Vagina (tissue), 2 donors: ENCODE results near the gene DLG3. TPM values are rescaled to one million over a fixed set of nuclear protein-coding genes. Genes with fewer than 3 reads are reported as not detected.

Source experiments
- DNase-seq, 2 donors: peaks; one replicate each; pipeline ENCODE4 v3.0.0-alpha.2; 2017; ENCODE audit errors: extremely low spot score in 2 of 2
- H3K27ac ChIP-seq: fragments of 200-600 bp; sonication (generic); one replicate; pipeline ENCODE4 v1.5.1; 2019
- H3K27me3 ChIP-seq: fragments of 200-600 bp; sonication (generic); one replicate; pipeline ENCODE4 v1.5.1; 2019
- H3K36me3 ChIP-seq, 2 donors: fragments of 200-600 bp; sonication (generic); one replicate each; pipeline ENCODE4 v1.5.1; 2017 to 2019
- H3K4me1 ChIP-seq: fragments of 200-600 bp; sonication (generic); one replicate; pipeline ENCODE4 v1.5.1; 2019
- H3K4me3 ChIP-seq, 2 donors: fragments of 200-600 bp; sonication (generic); 1 replicate in 1 of 2; 2 replicates in 1 of 2; pipeline ENCODE4 v1.5.1; 2016 to 2019
- H3K9me3 ChIP-seq: fragments of 200-600 bp; sonication (generic); one replicate; pipeline ENCODE4 v1.5.1; 2019
- POLR2A ChIP-seq, 2 donors: fragments of 450-650 bp; IDR thresholded peaks; one replicate each; pipeline ENCODE4 v1.6.1; 2017; ENCODE audit warnings: antibody characterized with exemption in 2 of 2, mild to moderate bottlenecking in 2 of 2, moderate library complexity in 2 of 2
- POLR2AphosphoS5 ChIP-seq, 2 donors: sonication (generic); formaldehyde crosslinking; IDR thresholded peaks; one replicate each; pipeline ENCODE4 v1.9.0; 2017; ENCODE audit warnings: antibody characterized with exemption in 2 of 2, mild to moderate bottlenecking in 2 of 2, low read depth in 1 of 2; ENCODE audit not compliant: insufficient read depth in 1 of 2
- intact Hi-C: fragments of 100-400 bp; cut with DNase I; formaldehyde crosslinking; loops from one replicate; pipeline ENCODE4 v1.15.1; 2023
- small RNA-seq: library from RNA; depleted of rRNA; stranded (forward); fragments of <200 nt; gene quantifications from one replicate; pipeline ENCODE3, GENCODE V24; 2016
- total RNA-seq: library from RNA; depleted of rRNA; stranded (reverse); fragments of >200 nt; gene quantifications from one replicate; pipeline ENCODE4 v1.2.3, GENCODE V29; 2016
- TF ChIP-seq, protein P1 (sequence below), 3 experiments: fragments of 450-650 bp in 2 of 3; fragments of 200-600 bp in 1 of 3; sonication (generic) in 1 of 3; IDR thresholded peaks; one replicate each; pipeline ENCODE4 v1.5.1; 2017 to 2019; ENCODE audit warnings: antibody characterized with exemption in 3 of 3, mild to moderate bottlenecking in 2 of 3, moderate library complexity in 2 of 3

DLG3 gene
- total RNA-seq, 1 donor from 2014 or later: 27.0 TPM

DNA sequence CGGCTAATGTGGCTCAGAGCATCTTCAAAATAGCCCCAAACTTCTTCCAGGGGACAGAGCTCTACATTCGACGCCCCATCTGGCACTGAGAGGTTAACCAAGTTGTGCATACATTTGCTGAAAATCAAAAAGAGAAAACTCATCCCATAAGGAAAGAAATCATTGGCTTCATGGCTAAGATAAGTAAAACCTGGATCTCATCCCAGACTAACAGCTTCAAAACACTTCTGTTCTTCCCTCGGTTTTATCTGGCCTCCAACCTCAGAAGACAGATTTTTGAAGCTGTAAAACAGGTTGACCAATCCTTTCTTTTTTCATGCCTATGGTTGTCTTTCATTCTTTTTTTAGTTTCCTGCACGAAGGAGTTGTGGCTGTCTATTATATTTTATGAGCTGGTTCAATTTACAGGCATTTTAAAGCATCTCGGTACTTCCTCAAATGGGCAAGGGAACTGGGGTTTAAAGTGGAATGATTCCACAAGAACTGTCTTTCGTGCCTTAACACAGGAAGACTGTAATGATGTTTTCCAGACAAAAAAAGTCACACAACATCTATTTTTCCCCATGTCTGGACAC, 107.6 kb downstream of the DLG3 start:
- Histone ChIP-seq H3K9me3 (no peaks in the 10 kb centered on the region), H3K27me3 (no peaks in the 10 kb centered on the region), H3K27ac (no peak overlapping the region), H3K4me3 (no peak overlapping the region), H3K4me1 (no peaks in the 10 kb centered on the region), H3K36me3 (no peaks in the 10 kb centered on the region)
- intact Hi-C loops: no loop called here
- no peak for DNase-seq
- TF ChIP-seq, protein P1, sequence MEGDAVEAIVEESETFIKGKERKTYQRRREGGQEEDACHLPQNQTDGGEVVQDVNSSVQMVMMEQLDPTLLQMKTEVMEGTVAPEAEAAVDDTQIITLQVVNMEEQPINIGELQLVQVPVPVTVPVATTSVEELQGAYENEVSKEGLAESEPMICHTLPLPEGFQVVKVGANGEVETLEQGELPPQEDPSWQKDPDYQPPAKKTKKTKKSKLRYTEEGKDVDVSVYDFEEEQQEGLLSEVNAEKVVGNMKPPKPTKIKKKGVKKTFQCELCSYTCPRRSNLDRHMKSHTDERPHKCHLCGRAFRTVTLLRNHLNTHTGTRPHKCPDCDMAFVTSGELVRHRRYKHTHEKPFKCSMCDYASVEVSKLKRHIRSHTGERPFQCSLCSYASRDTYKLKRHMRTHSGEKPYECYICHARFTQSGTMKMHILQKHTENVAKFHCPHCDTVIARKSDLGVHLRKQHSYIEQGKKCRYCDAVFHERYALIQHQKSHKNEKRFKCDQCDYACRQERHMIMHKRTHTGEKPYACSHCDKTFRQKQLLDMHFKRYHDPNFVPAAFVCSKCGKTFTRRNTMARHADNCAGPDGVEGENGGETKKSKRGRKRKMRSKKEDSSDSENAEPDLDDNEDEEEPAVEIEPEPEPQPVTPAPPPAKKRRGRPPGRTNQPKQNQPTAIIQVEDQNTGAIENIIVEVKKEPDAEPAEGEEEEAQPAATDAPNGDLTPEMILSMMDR (IDR thresholded peaks at IDR 0.05): no peak

GRCh38 chrX:70553516-70553915, 108.9 kb downstream of the DLG3 start:
- Histone ChIP-seq H3K9me3 (no peaks in the 10 kb centered on the region), H3K27ac (no peak overlapping the region), H3K36me3 (no peaks in the 10 kb centered on the region), H3K4me3 (no peak overlapping the region), H3K27me3 (no peaks in the 10 kb centered on the region), H3K4me1 (no peaks in the 10 kb centered on the region)
- intact Hi-C loops: no loop called here
- TF ChIP-seq POLR2AphosphoS5 (IDR thresholded peaks at IDR 0.05; ENCODE audit: insufficient read depth in 1 of 2, low read depth in 1 of 2) (no peak), POLR2A (IDR thresholded peaks at IDR 0.05) (no peak)
- TF ChIP-seq, protein P1 (IDR thresholded peaks at IDR 0.05): no peak
- DNase-seq: no peak

GRCh38 chrX:70554081-70554480, 109.4 kb downstream of the DLG3 start:
- TF ChIP-seq POLR2A (IDR thresholded peaks at IDR 0.05): no peak
- TF ChIP-seq, protein P1 (IDR thresholded peaks at IDR 0.05): no peak
- TF ChIP-seq POLR2AphosphoS5 (IDR thresholded peaks at IDR 0.05; ENCODE audit: insufficient read depth in 1 of 2, low read depth in 1 of 2): no peak
- Histone ChIP-seq H3K4me3 (no peak overlapping the region), H3K4me1 (no peaks in the 10 kb centered on the region), H3K27ac (no peak overlapping the region), H3K27me3 (no peaks in the 10 kb centered on the region), H3K9me3 (no peaks in the 10 kb centered on the region), H3K36me3 (no peaks in the 10 kb centered on the region)
- intact Hi-C loops: no loop called here
- DNase-seq: no peak

DNA sequence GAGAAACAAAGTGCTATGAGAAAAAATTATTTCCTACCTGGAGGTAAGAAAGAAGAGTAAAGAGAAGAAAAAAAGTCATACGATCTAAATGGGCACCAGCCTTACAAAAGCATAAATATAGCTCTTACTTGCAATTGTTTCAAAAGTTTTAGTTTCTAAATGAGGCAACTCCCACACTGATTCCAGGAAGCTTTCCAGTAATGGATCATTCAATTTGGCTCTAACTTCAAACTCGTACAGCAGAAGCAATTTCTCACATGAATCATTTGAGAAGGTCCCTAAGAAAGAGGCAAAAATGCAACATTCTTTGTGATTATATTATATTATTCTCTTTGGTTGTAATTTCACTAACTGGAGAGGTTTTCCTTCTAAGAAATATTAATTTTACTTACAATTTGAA, 109.9 kb downstream of the DLG3 start:
- H3K4me1 ChIP-seq: no peaks in the 10 kb centered on the region
- H3K9me3 ChIP-seq: no peaks in the 10 kb centered on the region
- H3K27me3 ChIP-seq: no peaks in the 10 kb centered on the region
- TF ChIP-seq POLR2A (IDR thresholded peaks at IDR 0.05): no peak
- TF ChIP-seq POLR2AphosphoS5 (IDR thresholded peaks at IDR 0.05; ENCODE audit: insufficient read depth in 1 of 2, low read depth in 1 of 2): no peak
- TF ChIP-seq, protein P1 (IDR thresholded peaks at IDR 0.05): no peak
- no peak for DNase-seq
- no peak overlapping the region for H3K4me3 ChIP-seq
- intact Hi-C loops: no loop called here
- no peak overlapping the region for H3K27ac ChIP-seq
- H3K36me3 ChIP-seq: no peaks in the 10 kb centered on the region

DNA sequence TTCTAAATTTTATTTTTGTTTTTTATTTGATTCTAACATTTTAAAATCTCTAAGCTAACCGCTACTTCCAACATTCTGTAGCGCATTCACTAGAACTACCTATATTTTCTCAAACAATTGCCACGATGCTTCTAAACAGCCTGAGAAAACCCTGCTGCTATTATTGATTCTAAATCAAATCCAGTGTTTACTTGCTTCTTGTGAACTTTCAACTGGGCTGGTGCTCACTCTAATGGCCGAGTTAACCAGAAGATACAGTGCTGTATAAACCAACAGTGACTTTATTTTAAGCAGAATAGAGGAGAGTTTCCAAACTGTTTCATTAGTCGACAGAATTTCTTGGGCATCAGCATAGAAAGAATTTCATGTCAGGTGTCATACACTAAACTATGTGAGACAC, 110.3 kb downstream of the DLG3 start:
- intact Hi-C loops: no loop called here
- no peak for DNase-seq
- no peaks in the 10 kb centered on the region for H3K9me3 ChIP-seq
- H3K4me3 ChIP-seq: no peak overlapping the region
- no peak for TF ChIP-seq POLR2A (IDR thresholded peaks at IDR 0.05)
- TF ChIP-seq, protein P1 (IDR thresholded peaks at IDR 0.05): no peak
- no peak for TF ChIP-seq POLR2AphosphoS5 (IDR thresholded peaks at IDR 0.05; ENCODE audit: insufficient read depth in 1 of 2, low read depth in 1 of 2)
- H3K27me3 ChIP-seq: no peaks in the 10 kb centered on the region
- H3K36me3 ChIP-seq: no peaks in the 10 kb centered on the region
- no peak overlapping the region for H3K27ac ChIP-seq
- H3K4me1 ChIP-seq: no peaks in the 10 kb centered on the region

Small RNAs within 50 kb of the gene (small RNA-seq; reads per million reads assigned to genes)
- gene RNU4-81P (not detected), gene RNY4P23 (3.9 reads per million, percentile 81 among the genes with 10 or more reads in this experiment)

Other genes starting within 250 kb of the DLG3 start
- not detected for gene AWAT1, start 210.2 kb upstream of the DLG3 start, total RNA-seq
- not detected for gene P2RY4, start 184.6 kb upstream of the DLG3 start, total RNA-seq
- gene ARR3, start 176.5 kb upstream of the DLG3 start, total RNA-seq: not detected
- not detected for gene RAB41, start 162.7 kb upstream of the DLG3 start, total RNA-seq
- gene PDZD11, start 154.9 kb upstream of the DLG3 start, total RNA-seq: 33.4 TPM
- gene KIF4A, start 154.7 kb upstream of the DLG3 start, total RNA-seq: 2.2 TPM
- not detected for gene GDPD2, start 21.5 kb upstream of the DLG3 start, total RNA-seq